H1 (cell line): ENCODE data around the gene FNDC1. TPM values are rescaled to one million over a fixed set of nuclear protein-coding genes. Genes with fewer than 3 reads are reported as not detected.

Experiments used
- CTCF ChIA-PET: fragments of 300-600 bp; sonication (Branson Sonifier 250); formaldehyde crosslinking; loops from one replicate; lab custom pipeline; 2021; ENCODE audit not compliant: partially characterized antibody; lab: Charles Lee
- POLR2A ChIA-PET: fragments of 300-600 bp; sonication (Branson Sonifier 250); formaldehyde crosslinking; loops from one replicate; lab custom pipeline; 2021; ENCODE audit warnings: inconsistent platforms; ENCODE audit not compliant: partially characterized antibody; lab: Charles Lee
- DNase-seq, 2 experiments: peaks; one replicate each; pipeline versions ENCODE4 v3.0.0 to v3.0.0-alpha.2; 2010 to 2022; ENCODE audit warnings: low spot score in 2 of 2, low read depth in 1 of 2, mixed read lengths in 1 of 2
- FAIRE-seq: peaks from 2 replicates; lab custom pipeline; 2011; peaks lifted over from hg19 to GRCh38; lab: Jason Lieb, UNC
- H2AFZ ChIP-seq: 2 replicates; pipeline ENCODE4 v1.8.1; 2012; ENCODE audit warnings: low read length, inconsistent platforms
- H2AK5ac ChIP-seq: 2 replicates; pipeline ENCODE4 v1.6.1; 2013; ENCODE audit warnings: low read depth, low read length
- H2BK120ac ChIP-seq: replicated peaks from 2 replicates; pipeline ENCODE3; 2013; ENCODE audit warnings: low read depth, low read length, inconsistent platforms
- H2BK12ac ChIP-seq: 2 replicates; pipeline ENCODE4 v1.6.1; 2013; ENCODE audit warnings: low read depth, low read length
- H2BK15ac ChIP-seq: 2 replicates; pipeline ENCODE4 v1.6.1; 2013; ENCODE audit warnings: low read length
- H2BK20ac ChIP-seq: 2 replicates; pipeline ENCODE4 v1.6.1; 2013; ENCODE audit warnings: low read length
- H2BK5ac ChIP-seq: 2 replicates; pipeline ENCODE4 v1.6.1; 2013; ENCODE audit warnings: low read depth, low read length
- H3K14ac ChIP-seq: 2 replicates; pipeline ENCODE4 v1.6.1; 2013; ENCODE audit warnings: inconsistent platforms; ENCODE audit not compliant: insufficient read length
- H3K18ac ChIP-seq: 2 replicates; pipeline ENCODE4 v1.6.1; 2013; ENCODE audit warnings: low read length; ENCODE audit errors: extremely low read depth
- H3K23ac ChIP-seq: 2 replicates; pipeline ENCODE4 v1.6.1; 2013; ENCODE audit warnings: inconsistent platforms; ENCODE audit not compliant: insufficient read length
- H3K23me2 ChIP-seq: 2 replicates; pipeline ENCODE4 v1.6.1; 2013; ENCODE audit warnings: low read depth, low read length
- H3K27ac ChIP-seq: 2 replicates; pipeline ENCODE4 v1.6.1; 2011; ENCODE audit warnings: low read depth, low read length, inconsistent platforms
- H3K27me3 ChIP-seq, 4 experiments: replicated peaks in 1 of 4; 1 replicate in 1 of 4; 2 replicates in 3 of 4; pipeline versions ENCODE4 v1.6.1 to v1.8.1; 2011 to 2013; ENCODE audit warnings: low read length in 3 of 4, mild to moderate bottlenecking in 3 of 4, inconsistent platforms in 2 of 4, mixed read lengths in 2 of 4, moderate library complexity in 1 of 4; ENCODE audit not compliant: control insufficient read depth in 3 of 4, insufficient read depth in 3 of 4; ENCODE audit errors: extremely low read depth in 1 of 4
- H3K36me3 ChIP-seq, 4 experiments: 2 replicates each; pipeline versions ENCODE4 v1.6.1 to v1.8.1; 2011 to 2013; ENCODE audit warnings: mild to moderate bottlenecking in 4 of 4, low read length in 3 of 4, moderate library complexity in 2 of 4, control low read depth in 1 of 4, inconsistent platforms in 1 of 4; ENCODE audit not compliant: insufficient read depth in 4 of 4, control insufficient read depth in 2 of 4
- H3K4ac ChIP-seq: replicated peaks from 2 replicates; pipeline ENCODE3; 2013; ENCODE audit warnings: low read length, low read depth, mixed read lengths, inconsistent platforms; ENCODE audit not compliant: insufficient read length
- H3K4me1 ChIP-seq, 4 experiments: replicated peaks in 1 of 4; 1 replicate in 1 of 4; 2 replicates in 3 of 4; pipeline versions ENCODE4 v1.6.1 to v1.8.1; 2011 to 2013; ENCODE audit warnings: low read length in 3 of 4, inconsistent platforms in 2 of 4, mixed read lengths in 1 of 4; ENCODE audit not compliant: insufficient read depth in 4 of 4, control insufficient read depth in 3 of 4
- H3K4me2 ChIP-seq, 2 experiments: 2 replicates each; pipeline versions ENCODE4 v1.6.1 to v1.8.1; 2011 to 2013; ENCODE audit warnings: low read depth in 2 of 2, low read length in 2 of 2, control low read depth in 1 of 2, inconsistent platforms in 1 of 2, mild to moderate bottlenecking in 1 of 2; ENCODE audit not compliant: insufficient read depth in 1 of 2
- H3K4me3 ChIP-seq, 4 experiments: fragments of 200-600, 300-600 bp in 1 of 4; sonication (generic), shearing (Covaris generic), sonication (Bioruptor Twin) in 1 of 4; 2 replicates each; pipeline versions ENCODE4 v1.5.1 to v1.8.1; 2011 to 2016; ENCODE audit warnings: low read length in 4 of 4, low read depth in 3 of 4, control low read depth in 2 of 4, inconsistent platforms in 2 of 4, mild to moderate bottlenecking in 2 of 4, mixed read lengths in 1 of 4, moderate library complexity in 1 of 4; ENCODE audit not compliant: insufficient read depth in 2 of 4; ENCODE audit errors: extremely low read depth in 1 of 4
- H3K56ac ChIP-seq: replicated peaks from 2 replicates; pipeline ENCODE3; 2013; ENCODE audit warnings: low read depth, mild to moderate bottlenecking, mixed read lengths, low read length, inconsistent platforms; ENCODE audit not compliant: insufficient read length
- H3K79me1 ChIP-seq: 2 replicates; pipeline ENCODE4 v1.6.1; 2013; ENCODE audit warnings: low read depth, low read length, control low read depth
- H3K79me2 ChIP-seq, 2 experiments: 2 replicates each; pipeline versions ENCODE4 v1.6.1 to v1.8.1; 2012 to 2013; ENCODE audit warnings: low read length in 2 of 2, mild to moderate bottlenecking in 2 of 2, inconsistent platforms in 1 of 2; ENCODE audit not compliant: insufficient read depth in 2 of 2, control insufficient read depth in 1 of 2
- H3K9ac ChIP-seq, 4 experiments: replicated peaks in 1 of 4; 1 replicate in 1 of 4; 2 replicates in 3 of 4; pipeline versions ENCODE4 v1.6.1 to v1.8.1; 2011 to 2013; ENCODE audit warnings: low read depth in 3 of 4, low read length in 3 of 4, control low read depth in 2 of 4, mild to moderate bottlenecking in 2 of 4, moderate library complexity in 2 of 4, inconsistent platforms in 1 of 4; ENCODE audit errors: extremely low read depth in 1 of 4
- H3K9me3 ChIP-seq, 2 experiments: 2 replicates each; pipeline versions ENCODE4 v1.6.1 to v1.8.1; 2012 to 2013; ENCODE audit warnings: mild to moderate bottlenecking in 2 of 2, moderate library complexity in 2 of 2, control low read depth in 1 of 2, inconsistent platforms in 1 of 2, low read depth in 1 of 2, low read length in 1 of 2, mixed read lengths in 1 of 2; ENCODE audit not compliant: insufficient read depth in 2 of 2
- H4K20me1 ChIP-seq, 2 experiments: replicated peaks in 1 of 2; 2 replicates each; pipeline versions ENCODE3 to v1.8.1; 2011 to 2013; ENCODE audit warnings: inconsistent platforms in 2 of 2, low read length in 2 of 2, mild to moderate bottlenecking in 1 of 2; ENCODE audit not compliant: insufficient read depth in 2 of 2, control insufficient read depth in 1 of 2
- H4K5ac ChIP-seq: 2 replicates; pipeline ENCODE4 v1.6.1; 2013; ENCODE audit warnings: low read length, low read depth, mixed read lengths, inconsistent platforms; ENCODE audit not compliant: insufficient read length
- H4K8ac ChIP-seq: 2 replicates; pipeline ENCODE4 v1.8.0; 2013; ENCODE audit warnings: mild to moderate bottlenecking, moderate library complexity, low read length, inconsistent platforms; ENCODE audit not compliant: insufficient read depth; ENCODE audit errors: extremely low read depth
- H4K91ac ChIP-seq: replicated peaks from 2 replicates; pipeline ENCODE3; 2013; ENCODE audit warnings: low read length, mixed read lengths, inconsistent platforms; ENCODE audit not compliant: insufficient read length
- ASH2L ChIP-seq: fragments of 200-600, 300-600 bp; sonication (generic); IDR thresholded peaks from one replicate; pipeline ENCODE4 v1.7.1; 2017; ENCODE audit warnings: low read length
- BRCA1 ChIP-seq: IDR thresholded peaks from 2 replicates; pipeline ENCODE4 v1.6.1; 2012; ENCODE audit warnings: low read depth, low read length, improper control_type of control experiment
- EZH2 ChIP-seq: fragments of 200-600 bp; sonication (generic); IDR thresholded peaks from 2 replicates; pipeline ENCODE4 v1.7.1; 2012; ENCODE audit warnings: low read depth, mild to moderate bottlenecking, moderate library complexity, low read length, inconsistent platforms; ENCODE audit not compliant: severe bottlenecking
- JUND ChIP-seq: IDR thresholded peaks from 2 replicates; pipeline ENCODE4 v1.6.1; 2011; ENCODE audit warnings: mild to moderate bottlenecking, improper control_type of control experiment, low read length
- NRF1 ChIP-seq: IDR thresholded peaks from 2 replicates; pipeline ENCODE4 v1.6.1; 2011; ENCODE audit warnings: mild to moderate bottlenecking, low read depth, low read length, improper control_type of control experiment
- RNF2 ChIP-seq: fragments of 200-900, 300-1000 bp; sonication (generic); IDR thresholded peaks from 2 replicates; pipeline ENCODE4 v1.7.1; 2016; ENCODE audit warnings: borderline replicate concordance, low read depth, mild to moderate bottlenecking, antibody characterized with exemption, low read length; ENCODE audit not compliant: poor library complexity, severe bottlenecking; ENCODE audit errors: missing control alignments
- SIX5 ChIP-seq: IDR thresholded peaks from 2 replicates; pipeline ENCODE4 v1.6.1; 2011; ENCODE audit warnings: mild to moderate bottlenecking, low read depth, low read length
- TEAD4 ChIP-seq: IDR thresholded peaks from 2 replicates; pipeline ENCODE4 v1.6.1; 2012; ENCODE audit warnings: low read depth, low read length, inconsistent platforms, mixed read lengths
- WGBS, 2 experiments: shearing (Covaris generic) in 1 of 2; methylation state at CpG; one replicate each; pipeline versions ENCODE4 v1.1.6 to v1.1.7; 2013 to 2015; ENCODE audit warnings: low lambda C conversion rate in 2 of 2, mixed read lengths in 2 of 2, inconsistent platforms in 1 of 2, low coverage in 1 of 2, missing lambda C conversion rate in 1 of 2; ENCODE audit not compliant: insufficient replicate concordance in 2 of 2, insufficient coverage in 1 of 2, insufficient read length in 1 of 2; ENCODE audit errors: extremely low coverage in 1 of 2, missing lambda C conversion rate in 1 of 2; 5-methylcytosine and 5-hydroxymethylcytosine counted together
- polyA plus RNA-seq, 7 experiments: library from polyadenylated mRNA; depleted of rRNA in 3 of 7; stranded (reverse) in 5 of 7; unstranded in 2 of 7; fragments of >200 nt in 5 of 7; fragments of 200-250 nt in 2 of 7; gene quantifications; 1 replicate in 5 of 7; 2 replicates in 1 of 7; 4 replicates in 1 of 7; pipeline versions ENCODE4 v1.2.1 to v1.2.3, GENCODE V29; 2011 to 2013; ENCODE audit warnings: missing spikeins in 2 of 7, mixed read lengths in 2 of 7
- total RNA-seq: library from RNA; stranded (reverse); fragmentation: NEBNext Ultra II Directional; extraction: Animal tissue kit (Norgen Biotek cat#: 25700); gene quantifications from 2 replicates; pipeline ENCODE4 v1.2.1, GENCODE V29; 2021
- TF ChIP-seq, protein P1 (sequence below), 3 experiments: IDR thresholded peaks; 1 replicate in 2 of 3; 2 replicates in 1 of 3; pipeline versions ENCODE4 v1.5.1 to v1.6.1; 2011; ENCODE audit warnings: low read length in 3 of 3, mild to moderate bottlenecking in 3 of 3, inconsistent platforms in 2 of 3, low read depth in 1 of 3, moderate library complexity in 1 of 3; ENCODE audit not compliant: insufficient read depth in 1 of 3; ENCODE audit errors: control extremely low read depth in 1 of 3

The FNDC1 gene
- total and polyA plus RNA-seq, 2 of the 8 experiments (the other 6 are each of a cell fraction or from before 2014, with no cell fraction given) = 0.06 to 0.30 TPM

DNA sequence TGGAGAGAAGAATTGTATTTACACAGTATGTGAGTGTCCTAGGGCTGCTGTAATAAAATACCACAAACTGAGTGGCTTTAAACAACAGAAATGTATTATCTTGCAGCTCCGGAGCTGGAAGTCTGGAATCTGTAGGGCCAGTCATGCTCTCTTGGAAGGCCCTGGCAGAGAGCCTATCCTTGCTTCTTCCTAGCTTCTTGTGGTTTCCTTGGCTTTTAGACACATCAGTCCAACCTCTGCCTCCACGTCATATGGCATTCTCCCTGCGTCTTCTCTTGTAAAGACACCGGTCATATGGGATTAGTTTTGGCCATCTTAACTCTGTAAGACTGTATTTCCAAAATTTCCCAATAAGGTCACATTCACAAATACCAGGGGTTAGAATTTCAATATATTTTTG lies 10.8 kb downstream of the FNDC1 start:
- H3K18ac ChIP-seq = no peak overlapping the region
- H4K8ac ChIP-seq = no peak overlapping the region
- H3K23me2 ChIP-seq = no peaks in the 10 kb centered on the region
- H3K9me3 ChIP-seq = peaks cover 16 to 43% of the 10 kb centered on the region in 2 experiments; a peak in 3 of 4 replicates
- WGBS, 2 experiments = 95% methylated on average over 4 of the region's 4 CpGs; no CpG with 5 or more reads in 1 of the 2 experiments
- H4K20me1 ChIP-seq = no peaks in the 10 kb centered on the region
- ChIA-PET CTCF (interaction anchor here (1.3 kb wide), 1 partner anchor 474 kb away, joined by 3 read pairs; no protein-coding TSS in a partner anchor), POLR2A (no interaction called here)
- H2BK5ac ChIP-seq = no peak overlapping the region
- no peaks in the 10 kb centered on the region for H3K79me1 ChIP-seq
- no peak overlapping the region for H3K4ac ChIP-seq
- no peak overlapping the region for H3K56ac ChIP-seq
- no peak overlapping the region for H3K27ac ChIP-seq
- no peaks in the 10 kb centered on the region for H3K79me2 ChIP-seq
- H3K23ac ChIP-seq = no peak overlapping the region
- TF ChIP-seq EZH2 (no peak), SIX5 (no peak), JUND (no peak), NRF1 (no peak), TEAD4 (no peak), ASH2L (no peak), BRCA1 (no peak), RNF2 (no peak)
- TF ChIP-seq, protein P1, sequence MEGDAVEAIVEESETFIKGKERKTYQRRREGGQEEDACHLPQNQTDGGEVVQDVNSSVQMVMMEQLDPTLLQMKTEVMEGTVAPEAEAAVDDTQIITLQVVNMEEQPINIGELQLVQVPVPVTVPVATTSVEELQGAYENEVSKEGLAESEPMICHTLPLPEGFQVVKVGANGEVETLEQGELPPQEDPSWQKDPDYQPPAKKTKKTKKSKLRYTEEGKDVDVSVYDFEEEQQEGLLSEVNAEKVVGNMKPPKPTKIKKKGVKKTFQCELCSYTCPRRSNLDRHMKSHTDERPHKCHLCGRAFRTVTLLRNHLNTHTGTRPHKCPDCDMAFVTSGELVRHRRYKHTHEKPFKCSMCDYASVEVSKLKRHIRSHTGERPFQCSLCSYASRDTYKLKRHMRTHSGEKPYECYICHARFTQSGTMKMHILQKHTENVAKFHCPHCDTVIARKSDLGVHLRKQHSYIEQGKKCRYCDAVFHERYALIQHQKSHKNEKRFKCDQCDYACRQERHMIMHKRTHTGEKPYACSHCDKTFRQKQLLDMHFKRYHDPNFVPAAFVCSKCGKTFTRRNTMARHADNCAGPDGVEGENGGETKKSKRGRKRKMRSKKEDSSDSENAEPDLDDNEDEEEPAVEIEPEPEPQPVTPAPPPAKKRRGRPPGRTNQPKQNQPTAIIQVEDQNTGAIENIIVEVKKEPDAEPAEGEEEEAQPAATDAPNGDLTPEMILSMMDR (IDR thresholded peaks at IDR 0.05; ENCODE audit: control extremely low read depth in 1 of 3, insufficient read depth in 1 of 3, low read depth in 1 of 3, low read length in 3 of 3) = no peak
- H2BK120ac ChIP-seq = no peak overlapping the region
- DNase-seq (no peak), FAIRE-seq (no peak)
- H3K36me3 ChIP-seq = no peaks in the 10 kb centered on the region
- no peak overlapping the region for H2AK5ac ChIP-seq
- no peak overlapping the region for H2BK15ac ChIP-seq
- H3K9ac ChIP-seq = no peak overlapping the region
- H4K5ac ChIP-seq = no peak overlapping the region
- no peak overlapping the region for H2AFZ ChIP-seq
- H3K4me3 ChIP-seq = no peak overlapping the region
- no peak overlapping the region for H2BK12ac ChIP-seq
- H3K27me3 ChIP-seq = no peaks in the 10 kb centered on the region
- no peak overlapping the region for H2BK20ac ChIP-seq
- no peak overlapping the region for H3K4me2 ChIP-seq
- H3K14ac ChIP-seq = no peak overlapping the region
- H4K91ac ChIP-seq = no peak overlapping the region
- H3K4me1 ChIP-seq = no peaks in the 10 kb centered on the region
